Measurements from ENCODE around the gene ADAMTSL3.

- TF ChIP-seq CTCF (IDR thresholded peaks at IDR 0.05): no peak
- no peak for TF ChIP-seq ZFX (IDR thresholded peaks at IDR 0.05; ENCODE audit: borderline replicate concordance)
Measured at GRCh38 chr15:83980637-83981036, 326.7 kb downstream of the ADAMTSL3 start.
